ENCODE data around the gene CTBS. TPM values are rescaled to one million over a fixed set of nuclear protein-coding genes. Genes with fewer than 3 reads are reported as not detected.

CTBS gene
- total RNA-seq, 1 donor from 2014 or later, result 7.4 TPM

DNA sequence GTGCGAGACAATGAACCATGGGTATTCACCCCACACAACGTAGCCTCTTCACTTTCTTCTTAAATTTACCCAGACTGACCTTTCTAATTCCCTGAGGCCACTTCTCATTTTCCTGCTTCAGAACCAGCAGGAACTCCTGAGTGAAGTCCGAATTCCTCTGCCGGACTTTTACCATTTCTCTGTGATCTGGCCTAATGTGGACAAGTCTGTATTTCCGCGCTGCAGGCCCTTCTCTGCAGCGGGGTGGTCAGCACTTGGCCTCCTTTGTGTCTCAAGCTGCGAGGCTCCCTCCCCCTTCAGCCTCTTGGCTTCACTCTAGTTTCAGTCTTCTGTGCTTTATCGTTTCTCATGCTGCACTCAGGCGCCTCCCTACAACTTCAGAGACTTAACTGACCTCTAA is 9.4 kb upstream of the CTBS start:
- no peak for DNase-seq (ENCODE audit: low read depth)
- no peaks in the 10 kb centered on the region for H3K36me3 ChIP-seq (ENCODE audit: control insufficient read depth, insufficient read depth, low read length)
- no peak overlapping the region for H3K4me3 ChIP-seq (ENCODE audit: low read depth, low read length)
- H3K27me3 ChIP-seq (ENCODE audit: control insufficient read depth, insufficient read depth, low read length), result no peaks in the 10 kb centered on the region
- TF ChIP-seq, protein P1, sequence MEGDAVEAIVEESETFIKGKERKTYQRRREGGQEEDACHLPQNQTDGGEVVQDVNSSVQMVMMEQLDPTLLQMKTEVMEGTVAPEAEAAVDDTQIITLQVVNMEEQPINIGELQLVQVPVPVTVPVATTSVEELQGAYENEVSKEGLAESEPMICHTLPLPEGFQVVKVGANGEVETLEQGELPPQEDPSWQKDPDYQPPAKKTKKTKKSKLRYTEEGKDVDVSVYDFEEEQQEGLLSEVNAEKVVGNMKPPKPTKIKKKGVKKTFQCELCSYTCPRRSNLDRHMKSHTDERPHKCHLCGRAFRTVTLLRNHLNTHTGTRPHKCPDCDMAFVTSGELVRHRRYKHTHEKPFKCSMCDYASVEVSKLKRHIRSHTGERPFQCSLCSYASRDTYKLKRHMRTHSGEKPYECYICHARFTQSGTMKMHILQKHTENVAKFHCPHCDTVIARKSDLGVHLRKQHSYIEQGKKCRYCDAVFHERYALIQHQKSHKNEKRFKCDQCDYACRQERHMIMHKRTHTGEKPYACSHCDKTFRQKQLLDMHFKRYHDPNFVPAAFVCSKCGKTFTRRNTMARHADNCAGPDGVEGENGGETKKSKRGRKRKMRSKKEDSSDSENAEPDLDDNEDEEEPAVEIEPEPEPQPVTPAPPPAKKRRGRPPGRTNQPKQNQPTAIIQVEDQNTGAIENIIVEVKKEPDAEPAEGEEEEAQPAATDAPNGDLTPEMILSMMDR (IDR thresholded peaks at IDR 0.05; ENCODE audit: insufficient read depth, low read length, severe bottlenecking), result no peak
- FAIRE-seq, result no peak

DNA sequence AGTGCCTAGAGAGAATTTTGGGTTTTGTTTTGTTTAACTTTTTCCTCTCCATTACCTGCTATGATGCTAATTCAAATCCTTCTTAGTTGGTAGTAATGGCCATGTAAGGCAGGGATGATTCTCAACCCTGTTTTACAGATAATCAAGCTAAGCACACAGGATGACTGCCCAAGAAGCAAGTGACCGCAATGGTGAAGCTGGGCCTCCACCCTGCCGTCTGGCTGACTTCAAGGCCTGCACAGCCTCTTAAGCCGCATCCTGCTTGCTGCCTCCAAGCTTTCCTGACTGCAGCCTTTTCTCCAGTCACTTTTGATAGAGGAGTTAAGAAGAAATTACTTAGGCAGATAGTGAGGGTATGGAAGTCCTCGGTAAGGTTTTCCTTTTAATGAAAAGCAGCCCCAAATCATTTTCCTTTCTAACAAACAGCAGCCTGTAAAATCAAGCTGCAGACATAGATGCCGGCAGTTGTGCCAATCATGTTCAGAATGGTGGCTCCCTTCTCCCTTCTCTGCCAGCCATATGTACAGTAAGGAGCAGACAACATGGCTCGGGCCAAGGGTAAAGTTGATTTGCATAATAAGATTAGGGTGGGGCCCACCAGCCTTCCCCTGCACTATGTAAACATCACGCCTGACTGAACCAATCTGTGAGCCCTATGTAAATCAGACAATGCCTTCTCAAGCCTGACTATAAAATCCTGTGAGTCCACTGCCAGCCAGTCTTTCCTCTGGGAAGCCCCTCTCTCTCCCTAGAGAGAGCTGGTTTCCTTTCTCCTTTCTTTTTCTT is 8.8 kb upstream of the CTBS start:
- DNase-seq (ENCODE audit: low read depth), result peak; percentile 25
- no peaks in the 10 kb centered on the region for H3K36me3 ChIP-seq (ENCODE audit: control insufficient read depth, insufficient read depth, low read length)
- FAIRE-seq, result no peak
- H3K4me3 ChIP-seq (ENCODE audit: low read depth, low read length), result no peak overlapping the region
- H3K27me3 ChIP-seq (ENCODE audit: control insufficient read depth, insufficient read depth, low read length), result no peaks in the 10 kb centered on the region
- TF ChIP-seq, protein P1 (IDR thresholded peaks at IDR 0.05; ENCODE audit: insufficient read depth, low read length, severe bottlenecking), result no peak

DNA sequence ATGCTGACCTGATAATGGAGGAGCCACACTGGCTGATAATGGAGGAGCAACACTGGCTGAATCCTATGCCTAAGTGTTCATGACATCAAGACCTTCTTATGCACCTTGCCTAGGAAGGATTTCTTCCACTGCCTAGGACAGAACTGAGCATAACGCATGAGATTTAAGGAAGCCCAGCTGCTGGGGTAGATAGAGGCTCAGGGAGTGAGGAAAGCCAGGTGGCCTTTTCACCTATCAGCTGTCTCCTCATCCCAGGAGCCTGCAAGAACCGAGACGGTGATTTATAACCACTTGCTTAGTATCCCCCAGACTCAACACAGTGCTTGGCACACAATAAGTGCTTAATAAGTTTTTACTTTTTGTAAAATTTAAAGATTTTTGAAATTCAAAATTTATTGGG is 7.4 kb upstream of the CTBS start:
- DNase-seq (ENCODE audit: low read depth) (no peak), FAIRE-seq (no peak)
- H3K36me3 ChIP-seq (ENCODE audit: control insufficient read depth, insufficient read depth, low read length), result no peaks in the 10 kb centered on the region
- H3K4me3 ChIP-seq (ENCODE audit: low read depth, low read length), result no peak overlapping the region
- TF ChIP-seq, protein P1 (IDR thresholded peaks at IDR 0.05; ENCODE audit: insufficient read depth, low read length, severe bottlenecking), result no peak
- H3K27me3 ChIP-seq (ENCODE audit: control insufficient read depth, insufficient read depth, low read length), result no peaks in the 10 kb centered on the region

DNA sequence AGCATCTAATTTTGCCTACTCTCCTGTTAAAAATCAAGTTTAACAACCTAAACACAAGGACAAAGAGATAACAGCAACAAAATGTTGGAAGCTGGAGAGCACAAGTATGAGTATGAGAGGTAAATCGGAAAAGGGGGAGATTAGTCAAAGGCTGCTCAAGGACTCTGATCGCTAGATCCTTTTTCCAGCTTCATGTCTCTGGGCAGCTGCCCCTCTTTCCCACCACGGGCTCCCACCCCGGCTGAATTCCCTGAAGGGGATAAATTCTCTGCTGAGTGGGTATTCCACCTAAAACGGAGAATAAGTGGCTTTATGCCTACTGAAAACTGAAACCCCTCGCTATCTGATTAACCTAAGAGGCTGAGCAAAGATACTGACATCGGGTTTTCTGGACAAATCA is 696 bp upstream of the CTBS start:
- H3K36me3 ChIP-seq (ENCODE audit: control insufficient read depth, insufficient read depth, low read length), result no peaks in the 10 kb centered on the region
- peak overlapping the region; percentile 48 for H3K4me3 ChIP-seq (ENCODE audit: low read depth, low read length)
- TF ChIP-seq, protein P1 (IDR thresholded peaks at IDR 0.05; ENCODE audit: insufficient read depth, low read length, severe bottlenecking), result no peak
- H3K27me3 ChIP-seq (ENCODE audit: control insufficient read depth, insufficient read depth, low read length), result no peaks in the 10 kb centered on the region
- FAIRE-seq, result no peak
- no peak for DNase-seq (ENCODE audit: low read depth)

DNA sequence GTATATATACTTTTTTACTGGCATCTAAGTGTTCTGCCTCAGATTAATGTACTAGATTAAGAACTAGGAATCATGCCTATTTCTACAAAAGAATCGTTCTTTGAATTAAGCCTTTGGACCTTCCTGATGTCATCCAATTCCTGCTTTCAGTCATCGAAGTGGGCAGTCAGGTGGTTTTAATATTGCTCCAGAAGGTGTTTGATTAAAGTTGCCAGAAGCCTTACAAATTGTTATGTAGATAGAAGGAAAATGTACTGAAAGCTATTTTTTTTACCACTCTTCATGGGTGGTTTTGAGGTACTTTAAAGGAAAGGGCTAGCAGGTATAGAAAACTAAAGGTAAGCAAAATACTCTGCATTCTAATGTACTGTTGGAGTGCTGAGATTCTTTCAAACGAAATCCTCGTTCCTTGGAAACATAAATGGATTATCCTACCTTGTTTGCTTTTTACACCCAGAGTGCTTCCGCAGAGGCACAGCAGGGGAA is 716 bp downstream of the CTBS start:
- TF ChIP-seq, protein P1 (IDR thresholded peaks at IDR 0.05; ENCODE audit: insufficient read depth, low read length, severe bottlenecking), result no peak
- Histone ChIP-seq H3K36me3 (ENCODE audit: control insufficient read depth, insufficient read depth, low read length) (peaks cover 4% of the 10 kb centered on the region), H3K27me3 (ENCODE audit: control insufficient read depth, insufficient read depth, low read length) (no peaks in the 10 kb centered on the region), H3K4me3 (ENCODE audit: low read depth, low read length) (peak overlapping the region; percentile 48)
- DNase-seq (ENCODE audit: low read depth), result no peak
- FAIRE-seq, result no peak
